Right ventricle myocardium inferior (tissue), 1 donor: ENCODE results near the gene SFTPD. TPM values are rescaled to one million over a fixed set of nuclear protein-coding genes. Genes with fewer than 3 reads are reported as not detected.

ENCODE experiments used
- ATAC-seq: fragments of 200-7000 bp; cut with Tn5 transposase; one replicate; pipeline ENCODE4 v1.9.1; 2020; ENCODE audit warnings: mild to moderate bottlenecking, moderate library complexity
- DNase-seq: peaks from one replicate; pipeline ENCODE4 v3.0.0; 2021; ENCODE audit errors: missing footprints
- intact Hi-C: fragments of 100-400 bp; cut with DNase I; formaldehyde crosslinking; loops from one replicate; pipeline ENCODE4 v1.11.0; 2022
- total RNA-seq: library from RNA; stranded (reverse); fragmentation: NEBNext Ultra II Directional; extraction: Animal tissue kit (Norgen Biotek cat#: 25700); gene quantifications from one replicate; pipeline ENCODE4 v1.2.1, GENCODE V29; 2021
- donor health status: DM: no; HTN: yes; CAD: no; lungs with severe emphysema.

The SFTPD gene
- total RNA-seq, 1 donor from 2014 or later: 0.43 TPM

DNA sequence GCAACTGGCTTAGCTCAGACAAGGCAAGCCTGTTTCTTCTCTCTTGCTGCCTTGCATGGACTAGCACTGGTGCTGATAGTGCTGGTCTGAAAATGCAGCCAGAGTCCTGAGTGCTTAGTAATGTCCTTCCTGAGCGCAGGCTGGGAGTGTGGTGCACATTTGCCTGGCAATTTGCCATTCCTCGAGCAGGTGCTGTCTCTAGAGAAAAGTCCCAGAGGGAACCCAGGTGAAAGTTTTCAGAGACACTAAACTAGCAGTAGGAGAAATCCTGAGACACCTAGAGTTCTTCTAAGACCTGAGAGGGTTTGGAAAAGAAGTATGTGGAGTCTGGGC lies 1.9 kb downstream of the SFTPD start:
- intact Hi-C loops: no loop called here
- ATAC-seq (no peak), DNase-seq (no peak)

- no peak for ATAC-seq
- DNase-seq: no peak
- intact Hi-C loops: no loop called here
These were observed 2.4 kb downstream of the SFTPD start for GRCh38 chr10:79946271-79947082.

- ATAC-seq (no peak), DNase-seq (no peak)
- intact Hi-C loops: no loop called here
These were observed 4.2 kb downstream of the SFTPD start for GRCh38 chr10:79944428-79945395.

DNA sequence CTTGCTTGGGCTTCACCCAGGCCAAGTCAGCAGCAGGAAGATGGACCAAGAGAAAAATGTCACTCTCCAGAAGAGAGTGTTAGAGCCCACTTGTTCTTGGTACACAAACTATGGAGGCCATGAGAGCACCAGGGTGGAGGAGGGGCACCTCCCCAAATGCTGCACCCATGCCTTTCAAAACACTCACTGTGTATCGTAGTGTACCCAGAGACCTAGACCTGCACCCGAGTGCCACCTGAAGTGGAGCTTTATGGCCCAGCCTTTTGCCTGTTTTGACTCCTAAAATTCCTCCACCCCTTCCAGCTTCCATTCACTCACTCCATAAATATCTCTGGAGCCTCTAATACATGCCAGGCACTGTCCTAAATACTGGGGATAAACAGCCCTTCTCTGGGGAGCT lies 5.0 kb downstream of the SFTPD start:
- DNase-seq (no peak), ATAC-seq (no peak)
- intact Hi-C loops: no loop called here

GRCh38 chr10:79942261-79943185 lies 6.4 kb downstream of the SFTPD start:
- intact Hi-C loops: no loop called here
- DNase-seq: no peak
- ATAC-seq: no peak

DNA sequence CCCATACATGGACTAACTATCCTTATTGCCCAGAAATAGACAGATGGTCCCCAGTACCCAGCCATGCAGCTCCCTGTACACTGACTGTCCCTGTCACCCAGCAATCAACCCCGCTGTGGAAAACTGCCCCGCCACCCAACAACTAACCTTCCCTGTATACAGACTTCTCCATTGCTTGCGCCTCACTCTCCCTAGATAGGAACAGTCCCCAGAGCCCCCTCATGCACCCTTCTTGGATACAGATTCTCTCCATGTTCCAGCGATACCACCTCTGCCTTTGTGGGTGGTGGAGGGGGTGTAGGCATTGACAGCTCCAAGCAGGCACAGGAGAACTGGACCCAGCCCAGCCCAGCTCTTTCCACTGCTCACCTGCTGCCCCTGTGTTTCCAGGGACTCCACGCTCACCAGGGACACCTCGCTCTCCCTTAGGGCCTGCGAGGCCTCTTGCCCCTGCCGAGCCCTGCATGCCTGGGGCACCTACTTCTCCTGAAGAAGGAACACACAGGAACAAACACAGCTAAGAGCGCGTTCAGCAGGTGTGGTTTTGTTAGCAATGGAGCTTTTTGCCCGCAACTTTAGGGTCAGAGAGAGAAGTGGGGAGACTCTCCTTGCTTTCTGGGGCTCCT lies 7.2 kb downstream of the SFTPD start:
- intact Hi-C loops: no loop called here
- DNase-seq: no peak
- no peak for ATAC-seq

GRCh38 chr10:79941146-79941545 lies 7.8 kb downstream of the SFTPD start:
- intact Hi-C loops: no loop called here
- ATAC-seq (no peak), DNase-seq (no peak)

DNA sequence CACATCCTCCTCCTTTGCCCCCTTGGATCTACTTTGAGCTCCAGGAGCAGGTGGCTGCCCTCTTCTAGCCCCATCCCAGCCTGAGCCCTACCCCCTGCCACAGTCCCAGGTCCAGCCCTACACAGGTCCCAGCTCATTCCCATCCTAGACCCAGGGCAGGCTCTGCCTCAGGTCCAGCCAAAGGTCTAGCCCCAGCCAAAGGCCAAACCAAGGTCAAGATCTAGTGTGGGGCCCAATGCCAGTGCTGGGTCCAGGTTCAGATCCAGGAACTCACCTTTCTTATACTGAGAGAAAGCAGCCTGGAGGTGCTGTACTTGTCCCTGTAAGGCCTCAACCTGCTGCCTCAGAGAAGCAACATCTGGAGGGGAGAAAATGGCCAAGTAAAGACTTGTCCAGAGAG lies 8.5 kb downstream of the SFTPD start:
- no peak for ATAC-seq
- no peak for DNase-seq
- intact Hi-C loops: no loop called here

- DNase-seq: no peak
- ATAC-seq: no peak
- intact Hi-C loops: no loop called here
These were observed 8.9 kb downstream of the SFTPD start for GRCh38 chr10:79939969-79940368.

DNA sequence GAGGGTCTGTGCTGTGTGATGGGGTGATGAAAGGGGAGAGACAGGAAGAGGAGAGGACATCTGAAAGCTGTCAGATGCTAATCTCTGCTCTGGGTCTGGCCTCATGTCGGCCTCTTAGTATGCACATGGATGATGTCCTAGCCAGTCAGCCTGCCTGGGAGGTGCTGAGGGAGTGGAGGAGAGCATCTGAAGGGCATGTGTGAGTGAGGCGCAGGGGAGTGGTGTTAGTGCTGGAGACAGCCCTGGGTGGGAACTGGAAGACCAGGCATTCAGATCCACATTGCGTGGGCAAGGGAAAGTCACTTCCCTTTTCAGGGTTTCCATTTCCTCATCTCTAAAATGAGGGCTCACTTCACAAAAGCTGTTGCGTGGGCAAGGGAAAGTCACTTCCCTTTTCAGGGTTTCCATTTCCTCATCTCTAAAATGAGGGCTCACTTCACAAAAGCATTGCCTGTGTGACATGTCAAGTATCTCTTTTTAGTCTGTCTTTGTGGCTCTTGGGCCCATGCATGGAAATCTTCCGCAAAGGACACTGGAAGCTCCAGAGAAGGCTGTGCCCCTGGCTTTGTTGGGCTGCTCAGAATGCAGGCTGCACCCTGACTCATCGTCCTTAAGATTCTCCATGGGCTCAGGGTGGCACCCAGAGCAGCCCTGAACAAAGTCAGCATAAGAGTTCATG lies 10.0 kb downstream of the SFTPD start:
- intact Hi-C loops: no loop called here
- peak; percentile 88 for DNase-seq
- ATAC-seq: peak; percentile 63

DNA sequence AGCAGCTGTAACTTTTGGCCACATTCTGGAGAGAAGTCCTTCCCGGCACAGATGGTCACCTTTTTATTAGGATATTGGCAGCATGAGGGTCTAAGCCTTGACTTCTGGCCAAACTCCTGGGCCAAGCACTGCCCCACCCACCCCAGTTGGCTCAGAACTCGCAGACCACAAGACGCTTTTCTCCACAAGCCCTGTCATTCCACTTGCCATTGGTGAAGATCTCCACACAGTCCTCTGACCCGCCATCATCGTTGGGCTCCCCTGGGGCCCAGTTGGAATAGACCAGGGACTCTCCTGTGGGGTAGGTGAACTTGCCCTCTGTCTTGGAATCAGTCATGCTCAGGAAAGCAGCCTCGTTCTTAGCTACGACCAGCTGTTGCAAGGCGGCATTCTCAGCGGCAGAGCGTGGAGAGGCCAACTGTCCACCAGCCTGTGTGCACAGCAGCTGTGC lies 11.2 kb downstream of the SFTPD start:
- intact Hi-C loops: no loop called here
- no peak for DNase-seq

DNA sequence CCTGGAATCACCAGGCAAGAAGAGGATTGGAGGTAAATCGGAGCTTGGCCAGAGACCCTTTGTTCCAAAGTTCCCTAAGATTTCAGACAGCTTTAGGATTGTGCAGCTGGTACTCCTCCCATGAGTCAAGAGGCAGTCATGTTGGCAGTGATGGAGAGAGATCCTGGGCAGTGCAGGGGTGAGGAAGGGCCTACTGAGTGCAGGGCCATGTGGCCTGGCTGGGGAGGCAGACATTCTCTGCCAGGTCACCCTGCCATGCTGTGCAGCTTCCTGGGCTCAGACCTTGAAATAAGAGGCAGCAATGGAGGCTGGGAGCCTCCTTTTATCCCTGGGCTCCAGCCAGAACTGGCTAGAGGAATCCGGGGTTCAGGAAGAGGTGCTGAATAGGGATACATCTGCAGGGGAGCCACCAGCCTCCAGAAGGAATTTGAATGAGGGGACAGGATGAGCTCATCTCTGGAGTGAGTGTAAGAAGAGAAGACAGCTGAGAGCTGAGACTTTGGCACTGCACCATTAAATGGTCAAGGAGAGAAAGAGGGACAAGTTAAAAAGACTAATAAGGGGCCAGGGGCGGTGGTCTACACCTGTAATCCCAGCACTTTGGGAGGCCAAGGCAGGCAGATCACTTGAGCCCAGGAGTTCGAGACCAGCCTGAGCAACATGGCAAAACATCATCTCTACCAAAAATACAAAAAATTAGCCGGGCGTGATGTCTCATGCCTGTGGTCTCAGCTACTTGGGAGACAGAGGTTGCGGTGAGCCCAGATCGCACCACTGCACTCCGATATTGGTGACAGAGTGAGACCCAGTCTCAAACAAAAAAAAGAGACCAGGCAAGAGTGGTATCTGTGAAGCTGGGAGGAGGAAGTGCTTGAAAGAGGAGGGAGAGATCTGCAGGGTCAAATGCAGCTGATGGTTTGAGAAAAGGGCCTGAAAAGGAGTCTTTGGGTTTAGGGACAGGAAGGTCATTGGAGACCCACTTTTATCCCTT lies 12.0 kb downstream of the SFTPD start:
- DNase-seq (no peak), ATAC-seq (no peak)
- intact Hi-C loops: no loop called here

More for the DNA sequence above, 11.2 kb downstream of the SFTPD start:
- no peak for ATAC-seq

DNA sequence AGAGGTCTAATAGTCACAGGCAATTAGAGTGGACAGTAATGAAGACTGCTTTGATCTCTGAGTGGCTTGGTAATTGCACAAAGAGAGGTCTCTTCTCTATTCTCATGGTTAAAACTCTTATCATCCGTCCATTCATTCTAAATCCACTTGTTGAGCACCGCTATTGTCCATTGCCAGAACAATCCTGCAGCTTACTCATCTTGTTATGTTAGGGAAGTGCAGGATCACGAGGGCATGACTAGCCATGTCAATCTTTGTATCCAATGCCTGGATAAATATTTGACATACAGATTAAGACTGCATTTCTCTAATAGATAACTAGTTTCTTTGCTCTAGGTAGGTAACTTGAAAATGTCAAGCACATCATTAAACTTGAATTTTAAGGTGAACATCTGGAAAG lies 14.9 kb downstream of the SFTPD start:
- DNase-seq (no peak), ATAC-seq (no peak)
- intact Hi-C loops: no loop called here

DNA sequence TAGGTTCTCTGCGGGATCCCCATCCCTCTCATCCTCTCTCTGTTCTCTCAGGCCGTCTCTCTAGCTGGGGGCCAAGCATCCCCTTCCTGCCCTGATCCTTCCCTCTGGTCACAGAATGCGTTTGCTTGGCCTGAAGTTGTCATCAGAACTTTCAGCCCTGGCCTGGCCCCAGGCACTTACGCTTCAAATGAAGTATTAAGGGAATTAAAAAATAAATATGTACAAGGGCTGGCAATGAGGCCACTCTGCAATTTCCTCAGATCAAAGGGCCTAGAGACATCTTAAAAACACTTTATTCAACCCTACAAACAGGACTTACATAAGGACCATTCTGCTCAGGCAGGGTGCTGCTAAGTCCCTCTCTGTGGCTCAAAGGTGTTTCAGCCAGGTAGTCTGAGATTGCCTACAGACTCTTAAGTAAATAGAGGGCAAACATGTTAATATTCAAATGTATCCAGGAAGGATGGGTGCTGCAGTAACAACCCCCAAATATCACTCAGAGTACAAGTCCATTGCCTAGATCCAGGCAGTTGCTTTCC lies 16.0 kb downstream of the SFTPD start:
- DNase-seq: no peak
- ATAC-seq: no peak
- intact Hi-C loops: no loop called here

DNA sequence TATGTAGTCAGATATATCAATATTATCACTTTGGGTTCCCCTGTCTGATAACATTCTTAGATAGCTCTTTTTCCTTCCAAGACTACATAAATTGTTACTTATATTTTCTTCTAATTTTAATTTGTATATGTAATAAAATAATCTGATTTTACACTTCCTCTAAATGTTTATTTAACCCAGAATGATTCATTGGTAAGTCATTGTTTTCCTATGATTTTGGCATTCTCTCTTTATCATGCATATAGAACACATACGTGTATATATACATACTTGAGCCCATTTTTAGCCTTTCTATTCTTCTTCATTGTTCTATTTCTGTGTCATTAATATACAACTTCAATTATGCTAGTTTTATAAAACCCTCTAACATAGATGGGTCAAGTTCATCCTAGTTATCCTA lies 16.6 kb downstream of the SFTPD start:
- intact Hi-C loops: no loop called here
- ATAC-seq (no peak), DNase-seq (no peak)

GRCh38 chr10:79930751-79931150 lies 18.2 kb downstream of the SFTPD start:
- ATAC-seq (no peak), DNase-seq (no peak)
- intact Hi-C loops: no loop called here

GRCh38 chr10:79930267-79930666 lies 18.6 kb downstream of the SFTPD start:
- DNase-seq: no peak
- intact Hi-C loops: no loop called here
- no peak for ATAC-seq
